GM12878 (cell line): ENCODE results near the gene RAB35. TPM values are rescaled to one million over a fixed set of nuclear protein-coding genes. Genes with fewer than 3 reads are reported as not detected.

Experiments
- BMI1 ChIP-seq: fragments of 450-650 bp; IDR thresholded peaks from 2 replicates; pipeline ENCODE4 v1.6.1; 2016; ENCODE audit warnings: mild to moderate bottlenecking, moderate library complexity, borderline replicate concordance
- ESRRA ChIP-seq: IDR thresholded peaks from 2 replicates; pipeline ENCODE4 v1.6.1; 2012; ENCODE audit warnings: mild to moderate bottlenecking, low read length, improper control_type of control experiment
- IKZF2 ChIP-seq, 2 experiments: fragments of 450-650 bp; IDR thresholded peaks; 2 replicates each; pipeline ENCODE4 v1.6.1; 2017; ENCODE audit warnings: mild to moderate bottlenecking in 2 of 2, moderate library complexity in 2 of 2
- NBN ChIP-seq: fragments of 450-650 bp; IDR thresholded peaks from 2 replicates; pipeline ENCODE4 v1.6.1; 2016
- NRF1 ChIP-seq: conservative IDR thresholded peaks from 2 replicates; pipeline ENCODE4 v1.6.1; 2011; ENCODE audit warnings: mild to moderate bottlenecking, low read depth, low read length, improper control_type of control experiment
- POLR2A ChIP-seq: IDR thresholded peaks from 2 replicates; pipeline ENCODE4 v1.6.1; 2011; ENCODE audit warnings: low read depth, mild to moderate bottlenecking, low read length
- POLR2AphosphoS2 ChIP-seq: IDR thresholded peaks from 2 replicates; pipeline ENCODE4 v1.6.1; 2011; ENCODE audit warnings: low read depth, mild to moderate bottlenecking, low read length, improper control_type of control experiment, moderate library complexity
- SMAD5 ChIP-seq: IDR thresholded peaks from 2 replicates; pipeline ENCODE4 v1.6.1; 2016; ENCODE audit warnings: antibody characterized with exemption, low read depth
- SUPT20H ChIP-seq: IDR thresholded peaks from 2 replicates; pipeline ENCODE4 v1.6.1; 2011; ENCODE audit warnings: low read depth, mild to moderate bottlenecking, low read length, moderate library complexity, borderline replicate concordance; ENCODE audit not compliant: control insufficient read depth
- TCF3 ChIP-seq: IDR thresholded peaks from 2 replicates; pipeline ENCODE4 v1.6.1; 2012; ENCODE audit warnings: low read depth, mild to moderate bottlenecking, low read length, borderline replicate concordance; ENCODE audit not compliant: insufficient read depth
- polyA plus RNA-seq, 11 experiments: library from polyadenylated mRNA; depleted of rRNA in 4 of 11; unstranded in 6 of 11; stranded (reverse) in 5 of 11; fragments of >200 nt; fragmentation: Nextera tagmentation in 4 of 11; fragmentation: Illumina TruSeq in 1 of 11; extraction: Ambion mirVana in 4 of 11; extraction: Trizol in 1 of 11; gene quantifications; 1 replicate in 1 of 11; 2 replicates in 10 of 11; pipeline versions ENCODE4 v1.2.1 to v1.2.3, GENCODE V29; 2011 to 2016; ENCODE audit warnings: inconsistent platforms in 2 of 11, missing spikeins in 2 of 11, low read depth in 1 of 11
- total RNA-seq, 4 experiments: library from RNA; depleted of rRNA in 3 of 4; stranded (reverse); fragments of >200 nt in 3 of 4; fragmentation: Illumina TruSeq in 1 of 4; extraction: Trizol in 1 of 4; gene quantifications; 2 replicates each; pipeline versions ENCODE4 v1.2.1 to v1.2.3, GENCODE V29; 2013 to 2021
- TF ChIP-seq, protein P1 (sequence below): IDR thresholded peaks from 2 replicates; pipeline ENCODE4 v1.6.1; 2011; ENCODE audit warnings: mild to moderate bottlenecking, low read depth, low read length, moderate library complexity; ENCODE audit not compliant: insufficient replicate concordance
- TF ChIP-seq, protein P2 (sequence below): IDR thresholded peaks from 2 replicates; pipeline ENCODE4 v1.6.1; 2012; ENCODE audit warnings: low read depth, low read length, improper control_type of control experiment
- TF ChIP-seq, protein P3 (sequence below): fragments of 450-650 bp; IDR thresholded peaks from 2 replicates; pipeline ENCODE4 v1.6.1; 2017; ENCODE audit warnings: antibody characterized with exemption, mild to moderate bottlenecking, moderate library complexity
- TF ChIP-seq, protein P4 (sequence below): fragments of 450-650 bp; IDR thresholded peaks from 2 replicates; pipeline ENCODE4 v1.6.1; 2017; ENCODE audit warnings: mild to moderate bottlenecking, moderate library complexity
- TF ChIP-seq, protein P5 (sequence below): fragments of 450-650 bp; IDR thresholded peaks from 2 replicates; pipeline ENCODE4 v1.6.1; 2017; ENCODE audit warnings: mild to moderate bottlenecking, low read depth, inconsistent platforms; ENCODE audit not compliant: poor library complexity, severe bottlenecking
- TF ChIP-seq, protein P6 (sequence below): fragments of 450-650 bp; IDR thresholded peaks from 2 replicates; pipeline ENCODE4 v1.6.1; 2018; ENCODE audit warnings: borderline replicate concordance, mild to moderate bottlenecking; ENCODE audit not compliant: partially characterized antibody

RAB35 gene
- total and polyA plus RNA-seq, 10 of the 15 experiments (the other 5 are each of a cell fraction or from before 2014, with no cell fraction given): 0.76 to 99.2 (median 43.8) TPM

DNA sequence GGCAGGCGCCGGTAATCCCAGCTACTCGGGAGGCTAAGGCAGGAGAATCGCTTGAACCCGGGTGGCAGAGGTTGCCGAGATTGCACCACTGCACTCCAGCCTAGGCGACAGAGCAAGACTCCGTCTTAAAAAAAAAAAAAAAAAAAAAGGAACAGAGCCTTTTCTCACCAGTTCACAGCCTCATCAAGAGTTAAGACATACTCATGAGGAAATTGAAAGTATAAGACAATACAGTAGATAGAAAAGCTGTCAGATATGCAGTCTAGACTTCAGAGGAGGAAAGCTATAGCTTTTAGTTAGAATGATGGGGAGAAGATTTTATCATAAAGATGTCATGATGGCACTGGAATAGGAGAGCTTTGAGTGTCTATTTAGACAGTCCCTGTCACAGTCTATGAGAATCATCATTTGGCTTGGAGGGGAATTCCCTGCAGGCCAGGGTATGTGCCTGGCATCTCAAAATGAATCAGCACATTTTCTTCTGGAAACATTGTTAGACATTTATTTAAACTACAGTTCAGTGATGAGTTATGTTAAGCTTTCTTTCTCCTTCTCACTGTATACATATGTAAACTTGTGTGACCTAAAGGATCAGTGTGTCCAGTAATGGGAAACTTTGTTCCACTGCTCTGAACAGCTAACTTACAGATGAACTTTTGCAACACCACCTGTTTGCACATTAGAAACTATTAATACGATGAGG, 2.9 kb upstream of the RAB35 start (continued):
- TF ChIP-seq, protein P1, sequence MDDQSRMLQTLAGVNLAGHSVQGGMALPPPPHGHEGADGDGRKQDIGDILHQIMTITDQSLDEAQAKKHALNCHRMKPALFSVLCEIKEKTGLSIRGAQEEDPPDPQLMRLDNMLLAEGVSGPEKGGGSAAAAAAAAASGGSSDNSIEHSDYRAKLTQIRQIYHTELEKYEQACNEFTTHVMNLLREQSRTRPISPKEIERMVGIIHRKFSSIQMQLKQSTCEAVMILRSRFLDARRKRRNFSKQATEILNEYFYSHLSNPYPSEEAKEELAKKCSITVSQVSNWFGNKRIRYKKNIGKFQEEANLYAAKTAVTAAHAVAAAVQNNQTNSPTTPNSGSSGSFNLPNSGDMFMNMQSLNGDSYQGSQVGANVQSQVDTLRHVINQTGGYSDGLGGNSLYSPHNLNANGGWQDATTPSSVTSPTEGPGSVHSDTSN: no peak
- TF ChIP-seq, protein P2, sequence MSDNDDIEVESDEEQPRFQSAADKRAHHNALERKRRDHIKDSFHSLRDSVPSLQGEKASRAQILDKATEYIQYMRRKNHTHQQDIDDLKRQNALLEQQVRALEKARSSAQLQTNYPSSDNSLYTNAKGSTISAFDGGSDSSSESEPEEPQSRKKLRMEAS: no peak
- TF ChIP-seq, protein P3, sequence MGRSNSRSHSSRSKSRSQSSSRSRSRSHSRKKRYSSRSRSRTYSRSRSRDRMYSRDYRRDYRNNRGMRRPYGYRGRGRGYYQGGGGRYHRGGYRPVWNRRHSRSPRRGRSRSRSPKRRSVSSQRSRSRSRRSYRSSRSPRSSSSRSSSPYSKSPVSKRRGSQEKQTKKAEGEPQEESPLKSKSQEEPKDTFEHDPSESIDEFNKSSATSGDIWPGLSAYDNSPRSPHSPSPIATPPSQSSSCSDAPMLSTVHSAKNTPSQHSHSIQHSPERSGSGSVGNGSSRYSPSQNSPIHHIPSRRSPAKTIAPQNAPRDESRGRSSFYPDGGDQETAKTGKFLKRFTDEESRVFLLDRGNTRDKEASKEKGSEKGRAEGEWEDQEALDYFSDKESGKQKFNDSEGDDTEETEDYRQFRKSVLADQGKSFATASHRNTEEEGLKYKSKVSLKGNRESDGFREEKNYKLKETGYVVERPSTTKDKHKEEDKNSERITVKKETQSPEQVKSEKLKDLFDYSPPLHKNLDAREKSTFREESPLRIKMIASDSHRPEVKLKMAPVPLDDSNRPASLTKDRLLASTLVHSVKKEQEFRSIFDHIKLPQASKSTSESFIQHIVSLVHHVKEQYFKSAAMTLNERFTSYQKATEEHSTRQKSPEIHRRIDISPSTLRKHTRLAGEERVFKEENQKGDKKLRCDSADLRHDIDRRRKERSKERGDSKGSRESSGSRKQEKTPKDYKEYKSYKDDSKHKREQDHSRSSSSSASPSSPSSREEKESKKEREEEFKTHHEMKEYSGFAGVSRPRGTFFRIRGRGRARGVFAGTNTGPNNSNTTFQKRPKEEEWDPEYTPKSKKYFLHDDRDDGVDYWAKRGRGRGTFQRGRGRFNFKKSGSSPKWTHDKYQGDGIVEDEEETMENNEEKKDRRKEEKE: no peak
- TF ChIP-seq SUPT20H (no peak), IKZF2 (IDR thresholded peaks at IDR 0.05) (peak; percentile 44 to 67), POLR2A (no peak), TCF3 (no peak), POLR2AphosphoS2 (no peak), NBN (peak; percentile 85), BMI1 (no peak; the same call in 1 of the 2 replicates), ESRRA (no peak), NRF1 (no peak), SMAD5 (no peak)
- TF ChIP-seq, protein P4, sequence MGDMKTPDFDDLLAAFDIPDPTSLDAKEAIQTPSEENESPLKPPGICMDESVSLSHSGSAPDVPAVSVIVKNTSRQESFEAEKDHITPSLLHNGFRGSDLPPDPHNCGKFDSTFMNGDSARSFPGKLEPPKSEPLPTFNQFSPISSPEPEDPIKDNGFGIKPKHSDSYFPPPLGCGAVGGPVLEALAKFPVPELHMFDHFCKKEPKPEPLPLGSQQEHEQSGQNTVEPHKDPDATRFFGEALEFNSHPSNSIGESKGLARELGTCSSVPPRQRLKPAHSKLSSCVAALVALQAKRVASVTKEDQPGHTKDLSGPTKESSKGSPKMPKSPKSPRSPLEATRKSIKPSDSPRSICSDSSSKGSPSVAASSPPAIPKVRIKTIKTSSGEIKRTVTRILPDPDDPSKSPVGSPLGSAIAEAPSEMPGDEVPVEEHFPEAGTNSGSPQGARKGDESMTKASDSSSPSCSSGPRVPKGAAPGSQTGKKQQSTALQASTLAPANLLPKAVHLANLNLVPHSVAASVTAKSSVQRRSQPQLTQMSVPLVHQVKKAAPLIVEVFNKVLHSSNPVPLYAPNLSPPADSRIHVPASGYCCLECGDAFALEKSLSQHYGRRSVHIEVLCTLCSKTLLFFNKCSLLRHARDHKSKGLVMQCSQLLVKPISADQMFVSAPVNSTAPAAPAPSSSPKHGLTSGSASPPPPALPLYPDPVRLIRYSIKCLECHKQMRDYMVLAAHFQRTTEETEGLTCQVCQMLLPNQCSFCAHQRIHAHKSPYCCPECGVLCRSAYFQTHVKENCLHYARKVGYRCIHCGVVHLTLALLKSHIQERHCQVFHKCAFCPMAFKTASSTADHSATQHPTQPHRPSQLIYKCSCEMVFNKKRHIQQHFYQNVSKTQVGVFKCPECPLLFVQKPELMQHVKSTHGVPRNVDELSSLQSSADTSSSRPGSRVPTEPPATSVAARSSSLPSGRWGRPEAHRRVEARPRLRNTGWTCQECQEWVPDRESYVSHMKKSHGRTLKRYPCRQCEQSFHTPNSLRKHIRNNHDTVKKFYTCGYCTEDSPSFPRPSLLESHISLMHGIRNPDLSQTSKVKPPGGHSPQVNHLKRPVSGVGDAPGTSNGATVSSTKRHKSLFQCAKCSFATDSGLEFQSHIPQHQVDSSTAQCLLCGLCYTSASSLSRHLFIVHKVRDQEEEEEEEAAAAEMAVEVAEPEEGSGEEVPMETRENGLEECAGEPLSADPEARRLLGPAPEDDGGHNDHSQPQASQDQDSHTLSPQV: no peak
- TF ChIP-seq, protein P5, sequence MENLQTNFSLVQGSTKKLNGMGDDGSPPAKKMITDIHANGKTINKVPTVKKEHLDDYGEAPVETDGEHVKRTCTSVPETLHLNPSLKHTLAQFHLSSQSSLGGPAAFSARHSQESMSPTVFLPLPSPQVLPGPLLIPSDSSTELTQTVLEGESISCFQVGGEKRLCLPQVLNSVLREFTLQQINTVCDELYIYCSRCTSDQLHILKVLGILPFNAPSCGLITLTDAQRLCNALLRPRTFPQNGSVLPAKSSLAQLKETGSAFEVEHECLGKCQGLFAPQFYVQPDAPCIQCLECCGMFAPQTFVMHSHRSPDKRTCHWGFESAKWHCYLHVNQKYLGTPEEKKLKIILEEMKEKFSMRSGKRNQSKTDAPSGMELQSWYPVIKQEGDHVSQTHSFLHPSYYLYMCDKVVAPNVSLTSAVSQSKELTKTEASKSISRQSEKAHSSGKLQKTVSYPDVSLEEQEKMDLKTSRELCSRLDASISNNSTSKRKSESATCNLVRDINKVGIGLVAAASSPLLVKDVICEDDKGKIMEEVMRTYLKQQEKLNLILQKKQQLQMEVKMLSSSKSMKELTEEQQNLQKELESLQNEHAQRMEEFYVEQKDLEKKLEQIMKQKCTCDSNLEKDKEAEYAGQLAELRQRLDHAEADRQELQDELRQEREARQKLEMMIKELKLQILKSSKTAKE: peak; percentile 93
- TF ChIP-seq, protein P6, sequence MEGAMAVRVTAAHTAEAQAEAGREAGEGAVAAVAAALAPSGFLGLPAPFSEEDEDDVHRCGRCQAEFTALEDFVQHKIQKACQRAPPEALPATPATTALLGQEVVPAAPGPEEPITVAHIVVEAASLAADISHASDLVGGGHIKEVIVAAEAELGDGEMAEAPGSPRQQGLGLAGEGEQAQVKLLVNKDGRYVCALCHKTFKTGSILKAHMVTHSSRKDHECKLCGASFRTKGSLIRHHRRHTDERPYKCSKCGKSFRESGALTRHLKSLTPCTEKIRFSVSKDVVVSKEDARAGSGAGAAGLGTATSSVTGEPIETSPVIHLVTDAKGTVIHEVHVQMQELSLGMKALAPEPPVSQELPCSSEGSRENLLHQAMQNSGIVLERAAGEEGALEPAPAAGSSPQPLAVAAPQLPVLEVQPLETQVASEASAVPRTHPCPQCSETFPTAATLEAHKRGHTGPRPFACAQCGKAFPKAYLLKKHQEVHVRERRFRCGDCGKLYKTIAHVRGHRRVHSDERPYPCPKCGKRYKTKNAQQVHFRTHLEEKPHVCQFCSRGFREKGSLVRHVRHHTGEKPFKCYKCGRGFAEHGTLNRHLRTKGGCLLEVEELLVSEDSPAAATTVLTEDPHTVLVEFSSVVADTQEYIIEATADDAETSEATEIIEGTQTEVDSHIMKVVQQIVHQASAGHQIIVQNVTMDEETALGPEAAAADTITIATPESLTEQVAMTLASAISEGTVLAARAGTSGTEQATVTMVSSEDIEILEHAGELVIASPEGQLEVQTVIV: no peak
